ENCODE data around the gene STAMBPL1.
A peak's percentile ranks its signal among the peaks of the same experiment; 100 is the strongest.

STAMBPL1 gene

DNA sequence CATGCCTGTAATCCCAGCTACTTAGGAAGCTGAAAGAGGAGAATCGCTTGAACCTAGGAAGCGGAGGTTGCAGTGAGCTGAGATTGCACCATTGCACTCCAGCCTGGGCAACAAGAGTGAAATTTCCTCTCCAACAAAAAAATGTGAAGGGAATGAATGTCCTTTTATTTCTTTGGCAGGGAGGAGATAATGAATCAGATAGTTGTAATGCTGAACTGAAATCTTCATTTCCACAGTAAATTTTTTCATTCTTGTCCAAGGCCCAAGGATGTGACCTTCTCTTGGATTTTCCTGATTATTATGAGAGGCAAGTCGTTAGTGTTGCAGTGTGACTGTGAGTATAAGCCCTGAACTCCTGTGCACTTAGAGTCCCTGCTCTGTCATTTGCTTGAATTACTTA is 13.6 kb downstream of the STAMBPL1 start:
- no peak for DNase-seq

DNA sequence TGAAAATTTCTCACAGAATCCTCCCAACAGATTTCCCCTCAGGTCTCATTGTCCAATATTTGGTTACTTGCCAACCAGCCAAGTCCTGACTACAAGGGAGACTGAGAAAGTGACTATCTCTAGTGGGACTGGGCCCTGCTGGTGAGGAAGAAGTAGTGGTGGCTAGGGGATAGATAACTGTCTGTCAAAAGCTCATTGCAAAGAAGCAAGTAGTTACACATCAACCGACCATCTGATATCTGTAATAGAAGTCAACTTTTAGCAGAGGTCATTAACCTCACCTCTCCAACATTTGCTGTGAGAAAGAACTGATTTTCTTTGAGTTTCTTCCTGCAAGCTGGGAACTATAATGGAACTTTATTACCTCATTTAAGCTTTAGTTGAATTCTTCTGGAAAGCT is 15.2 kb downstream of the STAMBPL1 start:
- no peak for DNase-seq

DNA sequence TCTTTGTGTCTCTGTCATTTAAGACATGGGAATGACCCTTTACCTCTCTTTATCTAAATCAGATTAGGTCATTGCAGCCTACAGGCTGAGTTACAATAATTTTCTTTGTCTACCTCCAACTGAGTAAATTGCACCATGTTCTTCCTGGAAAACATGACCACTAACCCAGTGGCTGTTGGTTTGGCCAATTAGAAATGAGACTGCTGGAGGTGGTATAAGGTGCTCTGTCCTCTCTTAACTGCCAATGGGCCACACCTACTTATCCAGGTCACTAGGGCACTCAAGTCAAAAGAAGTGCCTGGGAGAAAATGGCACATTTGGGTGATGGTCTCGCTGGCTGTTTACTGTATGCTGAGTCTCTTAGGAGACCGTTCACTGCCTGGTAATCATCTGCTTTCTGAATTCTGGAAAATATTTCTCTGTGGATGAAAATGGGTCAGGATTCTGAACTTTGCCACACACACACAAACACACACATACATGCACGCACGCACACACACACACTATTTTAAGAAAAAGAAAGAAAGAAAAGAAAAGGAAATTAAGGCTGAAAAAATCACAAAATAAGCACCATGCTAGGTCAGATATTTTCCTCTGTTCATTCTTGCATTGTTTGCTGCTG is 16.4 kb downstream of the STAMBPL1 start:
- DNase-seq = no peak

DNA sequence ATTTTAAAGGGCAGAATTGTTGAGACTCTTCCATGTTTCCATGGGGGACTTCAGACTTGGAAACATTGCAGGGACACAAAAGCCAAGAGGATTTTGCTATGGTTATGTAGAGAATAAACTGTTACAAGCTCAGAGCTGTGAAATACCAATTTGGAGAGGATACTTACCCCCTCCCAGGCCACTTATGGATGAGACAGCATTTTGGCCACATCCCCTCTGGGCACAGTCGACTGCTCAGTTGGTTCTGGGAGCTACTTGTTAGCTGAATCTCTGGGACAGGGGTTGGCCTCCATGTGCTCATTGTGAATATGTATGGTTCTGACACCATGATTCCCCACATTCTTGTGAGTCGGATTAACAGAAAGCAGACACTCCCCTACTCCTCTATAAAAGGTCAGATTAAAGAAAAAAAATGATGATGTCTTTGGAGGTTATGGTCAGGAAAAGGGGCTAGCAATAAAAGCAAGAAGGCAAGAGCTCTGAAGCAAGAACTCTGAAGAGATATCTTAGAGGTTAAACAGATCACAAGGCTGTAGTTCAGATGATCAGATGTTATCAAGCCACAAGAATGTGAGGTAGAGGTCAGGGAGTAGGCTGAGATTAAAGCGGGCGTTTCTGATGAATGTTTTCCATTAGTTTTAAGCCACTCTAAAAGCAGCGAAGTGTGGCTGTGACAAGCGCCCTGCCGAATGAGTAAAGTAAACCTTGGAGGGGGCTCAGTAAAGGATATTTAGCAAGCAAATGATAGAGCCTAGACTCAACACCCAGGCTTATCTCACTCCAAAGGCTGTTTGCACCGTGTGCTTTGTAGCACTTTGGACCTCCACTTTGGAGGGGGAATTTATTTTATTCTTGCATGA is 17.2 kb downstream of the STAMBPL1 start:
- DNase-seq = no peak

DNA sequence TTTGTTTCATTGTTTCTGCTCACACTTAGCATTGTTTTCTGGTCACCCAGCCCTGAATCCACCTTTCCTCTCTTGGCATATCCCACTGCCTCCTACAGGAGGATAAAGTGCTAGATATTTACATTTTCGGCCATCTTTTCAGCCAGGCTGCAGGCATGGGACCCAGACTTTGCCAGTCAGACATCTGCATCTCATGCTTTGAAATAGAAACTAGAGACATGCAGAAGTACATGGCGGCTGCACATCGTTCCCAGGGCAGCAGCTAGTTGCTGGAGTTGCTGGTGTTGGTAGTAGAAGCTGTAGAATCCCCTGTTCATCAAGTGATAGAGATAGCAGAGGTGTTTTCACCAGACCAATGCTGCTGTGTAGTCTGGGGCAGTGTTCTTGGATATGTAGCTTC is 18.7 kb downstream of the STAMBPL1 start:
- DNase-seq = no peak

DNA sequence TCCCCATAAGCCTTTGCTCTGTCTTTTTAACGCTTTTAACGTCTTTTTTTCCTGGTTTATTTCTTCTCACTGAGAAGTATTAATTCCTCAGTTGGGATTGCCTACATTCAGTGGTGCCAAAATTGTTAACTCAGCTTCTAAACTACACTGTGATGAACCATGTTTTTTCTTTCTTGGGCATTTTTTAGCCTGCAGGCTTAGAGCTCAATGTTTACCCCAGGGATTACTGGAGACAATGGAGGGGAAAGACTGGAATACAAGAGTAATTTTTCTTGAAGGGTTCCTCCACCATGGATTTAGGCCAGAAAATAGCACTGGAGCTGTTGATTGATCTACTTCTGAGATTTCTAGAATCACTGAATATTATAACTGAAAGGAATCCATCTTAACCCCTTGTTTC is 19.8 kb downstream of the STAMBPL1 start:
- no peak for DNase-seq

DNA sequence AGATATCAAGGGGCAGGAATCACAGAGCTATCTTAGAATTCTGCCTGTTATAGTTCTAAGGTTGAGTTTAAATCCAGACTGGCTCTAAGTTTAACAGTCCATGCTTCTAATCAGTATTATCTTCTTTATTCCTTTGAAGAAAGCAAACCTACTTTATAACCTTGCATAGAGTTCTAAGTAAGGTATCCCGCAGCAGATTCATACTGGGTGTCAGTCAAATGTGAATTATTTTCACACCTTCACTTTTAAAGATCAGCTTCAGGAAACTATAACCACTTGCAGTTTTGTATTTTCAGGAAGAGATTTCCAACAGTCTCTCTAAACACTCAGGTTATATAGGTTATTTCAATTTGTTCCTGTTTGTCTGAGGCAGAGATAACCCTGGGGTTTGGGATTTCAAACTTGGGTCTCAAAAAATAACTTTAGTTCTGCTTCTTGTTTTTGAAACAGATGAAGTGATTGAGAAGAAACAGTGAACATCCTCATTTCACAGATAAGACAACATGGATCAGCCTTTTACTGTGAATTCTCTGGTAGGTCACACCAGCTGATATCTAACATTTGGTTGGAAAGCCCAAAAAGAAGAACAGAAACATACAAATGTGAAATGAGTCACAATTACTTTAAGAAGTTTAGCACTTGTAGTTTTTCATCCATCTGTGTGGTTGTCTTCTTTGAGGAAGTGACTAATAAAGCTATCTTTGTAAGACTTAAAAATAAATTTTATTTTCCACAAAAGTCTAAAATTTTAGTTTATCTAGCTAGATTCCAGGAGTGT is 21.4 kb downstream of the STAMBPL1 start:
- DNase-seq = peak; percentile 40 to 94 (median 76)

DNA sequence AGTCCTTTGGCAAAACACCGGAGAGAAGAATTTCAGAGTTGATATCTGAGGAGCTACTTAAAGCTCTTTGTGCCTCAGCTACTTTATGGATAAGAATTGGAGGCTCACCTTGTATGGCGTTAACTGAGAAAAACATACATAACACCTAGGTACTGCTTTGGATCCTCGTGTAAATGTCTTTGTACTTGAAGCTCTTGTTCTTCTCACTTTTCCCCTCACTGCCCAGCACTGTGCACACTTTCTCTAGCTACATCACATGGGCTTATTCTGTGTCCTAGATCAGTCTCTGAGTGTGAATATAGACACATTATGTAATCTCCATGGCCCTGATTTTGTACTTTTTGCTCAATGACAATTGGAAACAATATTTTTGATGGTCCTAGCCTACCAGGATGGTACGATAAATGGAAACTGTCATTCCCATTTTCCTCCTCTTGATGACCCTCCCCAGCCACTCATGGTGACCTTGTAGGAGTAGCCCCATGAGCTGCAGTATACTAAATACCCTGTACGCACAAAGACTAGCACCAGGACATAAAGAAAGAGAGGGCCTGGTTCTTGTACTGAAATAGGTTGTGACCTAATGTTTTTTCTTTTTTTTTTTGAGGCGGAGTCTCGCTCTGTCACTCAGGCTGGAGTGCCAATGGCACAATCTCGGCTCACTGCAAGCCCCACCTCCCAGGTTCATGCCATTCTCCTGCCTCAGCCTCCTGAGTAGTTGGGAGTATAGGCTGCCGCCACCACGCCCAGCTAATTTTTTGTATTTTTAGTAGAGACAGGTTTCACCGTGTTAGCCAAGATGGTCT is 22.1 kb downstream of the STAMBPL1 start:
- peak in 1 of 4 experiments; percentile 7 for DNase-seq

DNA sequence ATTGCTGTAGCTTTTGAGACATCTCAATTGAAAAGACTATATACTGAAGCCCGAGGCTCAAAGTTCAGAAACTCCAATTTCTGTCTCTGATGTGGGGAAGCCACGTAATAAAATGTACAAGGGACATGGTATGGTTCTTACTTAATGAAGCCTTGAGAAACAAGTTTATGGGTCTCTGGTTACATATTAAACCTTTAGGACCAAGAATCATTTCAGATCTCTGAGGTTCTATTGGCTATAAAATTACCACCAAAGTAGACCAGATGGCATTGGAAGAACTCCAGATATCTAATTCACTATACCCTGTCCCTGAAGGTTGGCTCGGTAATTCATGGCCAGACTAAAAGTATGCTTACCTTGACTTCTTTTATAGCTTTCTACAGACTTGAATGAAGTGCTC is 23.7 kb downstream of the STAMBPL1 start:
- DNase-seq = no peak

DNA sequence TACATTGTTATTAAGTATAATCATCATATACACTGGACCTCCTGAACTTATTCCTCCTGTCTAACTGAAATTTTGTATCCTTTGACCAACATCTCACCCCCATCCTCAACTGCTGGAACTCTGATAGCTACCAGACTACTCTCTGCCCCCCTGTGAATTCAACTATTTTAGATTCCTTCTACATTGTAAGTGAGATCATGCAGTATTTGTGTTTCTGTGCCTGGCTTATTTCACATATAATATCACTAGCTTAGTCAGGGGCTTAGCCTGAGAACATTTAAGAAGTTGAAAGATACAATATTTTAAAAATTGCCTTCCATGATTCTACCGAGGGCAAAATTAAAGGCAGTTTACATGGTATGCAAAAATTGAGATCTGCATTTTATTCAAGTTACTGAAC is 26.9 kb downstream of the STAMBPL1 start:
- no peak for DNase-seq

DNA sequence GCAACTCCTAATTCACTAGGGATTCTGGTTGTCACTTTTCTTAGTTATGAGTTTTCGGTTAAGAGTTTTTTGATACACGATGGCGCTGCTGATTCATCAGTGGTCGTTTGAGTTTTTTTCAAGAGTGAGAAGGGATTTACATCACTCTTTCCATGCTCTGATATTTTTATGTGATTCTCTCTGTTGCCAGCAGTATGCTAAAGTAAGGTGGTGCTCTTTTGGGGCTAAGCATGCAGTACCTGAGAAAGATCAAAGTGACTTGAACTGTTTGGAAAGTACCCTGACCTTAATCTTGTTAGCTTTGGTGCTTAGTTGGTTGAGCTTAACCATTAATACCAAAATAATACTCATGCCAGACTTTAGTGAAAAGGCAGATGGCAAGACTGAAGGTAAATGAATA is 28.1 kb downstream of the STAMBPL1 start:
- no peak for DNase-seq

DNA sequence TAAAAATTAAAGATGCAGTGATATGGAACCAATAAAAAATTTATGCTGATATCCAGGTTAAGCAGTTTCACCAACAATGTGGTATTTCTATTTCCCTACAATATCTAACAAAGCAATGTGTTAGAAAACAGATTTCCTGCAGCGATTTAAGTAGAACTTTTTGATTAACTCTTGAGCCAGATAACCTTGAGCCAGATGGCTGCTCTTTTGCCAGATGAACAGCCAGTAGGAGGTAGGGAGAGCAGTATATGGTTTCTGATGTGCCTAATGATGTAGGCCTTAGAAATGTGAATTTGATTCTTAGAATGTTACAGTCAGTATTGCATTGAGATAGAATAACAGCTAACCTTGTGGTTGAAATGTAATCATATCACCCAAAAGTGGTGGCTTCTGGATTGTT is 31.1 kb downstream of the STAMBPL1 start:
- DNase-seq = no peak

DNA sequence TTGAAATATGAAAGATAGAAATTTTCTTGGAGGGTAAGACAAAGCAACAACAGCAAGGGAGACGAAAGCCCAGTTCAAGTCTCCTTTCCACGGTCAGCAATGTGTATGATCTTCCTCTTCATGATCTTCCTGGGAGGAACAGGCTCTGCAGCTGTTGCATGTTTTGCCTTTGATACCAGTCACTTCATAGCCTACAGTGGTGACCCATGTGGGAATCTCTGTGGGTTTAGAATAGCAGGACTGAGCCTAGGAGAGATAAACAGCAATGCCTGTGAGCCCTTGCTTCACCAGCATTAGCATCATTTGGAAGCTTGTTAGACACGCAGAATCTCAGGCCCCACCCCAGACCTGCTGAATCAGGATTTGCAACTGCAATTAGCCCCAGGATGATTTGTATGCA is 31.8 kb downstream of the STAMBPL1 start:
- DNase-seq = no peak

DNA sequence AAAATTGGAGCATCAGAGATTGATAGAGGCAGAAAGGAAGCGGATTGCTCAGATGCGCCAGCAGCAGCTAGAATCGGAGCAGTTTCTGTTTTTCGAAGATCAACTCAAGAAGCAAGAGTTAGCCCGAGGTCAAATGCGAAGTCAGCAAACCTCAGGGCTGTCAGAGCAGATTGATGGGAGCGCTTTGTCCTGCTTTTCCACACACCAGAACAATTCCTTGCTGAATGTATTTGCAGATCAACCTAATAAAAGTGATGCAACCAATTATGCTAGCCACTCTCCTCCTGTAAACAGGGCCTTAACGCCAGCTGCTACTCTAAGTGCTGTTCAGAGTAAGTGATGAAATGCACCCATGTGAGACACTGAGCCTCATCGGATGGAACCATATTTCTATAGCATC is 33.1 kb downstream of the STAMBPL1 start:
- no peak for DNase-seq

DNA sequence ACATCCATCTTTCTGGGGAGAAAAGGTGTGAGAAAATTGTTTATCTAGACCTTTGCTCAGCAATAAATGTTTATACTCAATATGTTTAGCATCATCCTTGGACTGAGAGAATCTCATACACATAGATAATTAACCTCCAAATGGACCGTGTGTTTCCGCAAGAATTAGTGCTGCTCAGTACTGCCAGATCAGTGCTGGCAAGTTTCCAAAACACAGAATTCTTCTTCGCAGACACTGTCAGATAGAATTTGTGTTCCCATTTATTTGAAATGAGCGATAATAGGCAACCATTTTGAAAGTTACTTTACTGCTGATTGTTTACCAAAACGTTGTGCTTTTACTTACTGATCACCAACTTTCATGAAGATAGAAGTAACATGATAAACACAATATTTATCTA is 33.7 kb downstream of the STAMBPL1 start:
- DNase-seq = no peak

DNA sequence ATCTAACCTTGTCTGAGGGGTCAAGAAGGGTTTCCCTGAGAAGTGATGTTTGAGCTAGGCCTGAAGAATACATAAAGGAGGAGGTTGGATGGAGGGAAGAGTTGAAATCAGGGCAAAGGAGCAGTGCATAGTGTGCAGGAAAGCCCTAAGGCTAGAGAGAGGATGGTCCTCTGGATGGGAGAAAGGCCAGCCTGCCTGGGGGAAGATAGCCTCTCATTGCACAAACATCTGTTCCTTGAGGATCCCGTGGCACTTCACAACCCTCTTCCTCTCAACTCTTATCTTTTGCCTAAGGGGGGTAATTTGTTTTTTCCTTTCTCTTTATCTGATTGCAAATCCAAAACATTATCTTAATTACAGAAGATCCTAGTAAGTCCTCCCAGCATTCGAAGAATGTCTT is 35.7 kb downstream of the STAMBPL1 start:
- DNase-seq = no peak

DNA sequence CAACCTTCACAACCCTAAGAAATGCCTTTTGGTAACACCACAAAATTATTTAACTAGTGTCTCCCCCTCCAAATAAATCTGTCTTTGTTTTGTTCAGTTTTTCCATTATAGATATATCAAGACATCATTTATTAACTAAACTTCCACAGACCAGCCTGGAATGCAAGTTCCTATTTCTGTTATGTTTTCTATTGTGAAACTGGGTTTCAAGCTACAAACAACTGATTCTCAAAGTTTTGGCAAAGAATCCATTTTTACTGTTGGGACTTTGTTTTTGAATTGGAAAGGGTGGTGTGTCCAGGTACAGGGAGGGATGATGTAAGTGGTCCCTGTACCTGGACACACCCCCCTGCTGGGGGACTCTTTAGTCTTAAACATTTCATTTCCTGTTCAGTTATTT is 36.2 kb downstream of the STAMBPL1 start:
- peak in 2 of 4 experiments; percentile 7 to 23 for DNase-seq

DNA sequence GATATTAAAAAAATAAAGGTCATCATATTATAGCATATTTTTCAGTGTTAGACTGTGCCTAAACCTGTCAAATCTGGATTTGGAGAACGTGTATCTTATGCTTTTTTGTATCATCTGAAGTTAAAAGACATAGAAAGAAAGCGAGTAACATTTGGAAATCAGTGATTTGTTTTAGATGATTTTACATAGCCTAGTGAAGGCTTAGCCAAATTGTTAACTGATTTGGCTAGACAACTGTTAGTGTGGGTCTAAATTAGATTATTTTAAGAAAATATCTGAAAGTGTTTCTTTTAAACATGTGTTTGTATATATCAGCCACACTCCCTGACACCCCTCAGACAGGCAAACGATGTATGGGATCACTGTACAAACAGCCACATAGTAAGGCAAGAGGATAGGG is 36.9 kb downstream of the STAMBPL1 start:
- DNase-seq = no peak

DNA sequence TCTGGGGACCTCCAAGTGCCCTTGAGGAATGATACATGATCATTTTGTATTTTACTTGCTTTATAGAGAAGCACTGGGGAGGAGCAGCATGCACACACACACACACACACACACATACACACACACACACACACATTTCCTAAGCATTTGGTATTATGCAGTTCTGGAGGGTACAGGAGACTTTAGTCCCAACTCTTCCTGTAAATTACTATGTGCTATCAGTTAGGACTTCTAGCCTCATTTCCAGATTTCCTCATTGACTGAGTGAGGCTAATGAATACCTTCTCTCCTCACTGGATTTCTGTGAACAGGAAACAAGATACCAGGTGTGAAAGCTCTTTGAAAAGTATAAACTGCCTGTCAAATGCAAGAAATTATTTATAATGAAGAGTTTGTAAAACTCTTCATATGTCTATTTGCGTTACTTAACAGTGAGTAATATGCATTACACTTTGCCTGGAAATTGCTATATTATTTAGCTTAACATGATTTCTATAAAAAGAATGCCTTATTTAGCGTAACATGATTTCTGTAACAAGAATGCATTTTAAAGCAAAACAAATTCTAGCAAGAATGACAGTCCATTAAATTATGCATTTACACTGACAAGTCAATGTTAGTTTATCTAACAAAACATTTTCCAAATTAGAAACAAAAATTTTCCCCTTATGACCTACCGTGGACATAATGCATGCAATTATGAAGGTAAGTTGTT is 38.3 kb downstream of the STAMBPL1 start:
- DNase-seq = no peak

DNA sequence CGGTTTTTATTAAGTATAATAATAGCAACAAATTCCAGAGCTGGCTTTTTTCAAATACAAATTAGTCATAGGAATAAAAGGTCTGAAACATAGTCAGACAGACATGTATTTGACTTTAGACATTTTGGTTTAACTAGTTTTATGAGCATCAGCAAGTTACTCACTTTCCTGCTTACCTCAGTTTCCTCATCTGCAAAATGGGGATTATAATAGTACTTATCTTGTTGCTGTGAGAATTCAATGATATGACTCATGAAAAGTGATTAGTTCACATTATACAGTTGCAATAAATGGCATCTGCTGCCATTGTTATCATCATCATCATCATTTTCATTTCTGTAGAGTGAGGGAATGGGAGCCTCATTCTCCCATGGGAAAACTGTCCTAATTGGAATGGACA is 39.0 kb downstream of the STAMBPL1 start:
- no peak for DNase-seq

DNA sequence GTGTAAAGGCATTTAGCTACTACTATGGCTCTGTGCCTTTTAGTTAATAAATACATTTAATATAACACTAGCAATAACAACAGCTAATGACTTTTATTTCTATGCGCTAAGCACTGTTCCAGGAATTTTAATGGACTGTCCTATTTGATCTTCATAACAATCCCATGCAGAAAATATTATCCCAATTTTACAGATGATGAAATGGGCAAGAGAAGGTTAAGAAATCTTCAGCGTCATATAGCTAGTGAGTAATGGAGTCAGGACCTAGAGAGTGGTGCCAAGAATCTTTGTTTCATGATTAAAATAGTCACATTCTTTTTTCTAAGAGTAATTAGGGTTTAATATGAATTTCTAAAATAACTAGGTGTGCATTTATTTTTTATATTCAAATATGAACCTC is 40.2 kb downstream of the STAMBPL1 start:
- no peak for DNase-seq

DNA sequence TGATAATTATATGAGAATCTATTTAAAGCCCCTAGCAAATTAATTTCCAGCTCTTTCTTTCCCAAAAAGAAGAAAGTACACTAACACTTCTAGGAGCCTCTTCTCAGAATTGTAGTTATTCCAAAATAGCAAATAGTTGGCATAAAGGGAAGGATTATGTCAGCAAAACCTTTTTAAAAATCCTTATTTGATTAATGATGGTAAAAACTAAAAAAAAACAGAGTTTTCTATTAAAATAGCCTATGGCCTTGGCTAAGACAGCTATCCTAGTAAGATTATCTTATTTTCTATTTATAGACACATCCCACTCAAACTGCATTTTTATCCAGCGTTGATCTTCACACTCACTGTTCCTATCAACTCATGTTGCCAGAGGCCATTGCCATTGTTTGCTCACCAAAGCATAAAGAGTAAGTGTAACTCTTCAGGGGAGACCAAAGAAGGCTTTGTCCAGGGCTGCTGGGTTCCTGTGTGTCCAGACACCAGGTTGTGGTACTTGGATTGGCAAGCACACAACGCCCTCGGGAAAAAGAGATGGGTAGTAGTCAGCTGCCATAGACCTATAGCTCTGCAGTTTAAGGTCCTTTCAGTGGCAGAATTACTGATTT is 41.0 kb downstream of the STAMBPL1 start:
- DNase-seq = no peak

Measured in suppressor macrophage (primary cell).